Suprapubic skin (tissue), 4 donors: Measurements from ENCODE around the gene TSHZ1. TPM values are rescaled to one million over a fixed set of nuclear protein-coding genes. Genes with fewer than 3 reads are reported as not detected.
"Not testable (repeated sequence)": the region's sequence is repeated elsewhere in the genome, so short reads cannot be mapped to it uniquely, and the experiment has no call there.

Experiments used
- DNase-seq, 2 donors: peaks; one replicate each; pipeline ENCODE4 v3.0.0-alpha.2; 2019; ENCODE audit warnings: low spot score in 2 of 2
- H3K27ac ChIP-seq: fragments of 200-600 bp; sonication (generic); one replicate; pipeline ENCODE4 v1.5.1; 2019
- H3K27me3 ChIP-seq: fragments of 200-600 bp; sonication (generic); one replicate; pipeline ENCODE4 v1.5.1; 2019
- H3K36me3 ChIP-seq: fragments of 200-600 bp; sonication (generic); one replicate; pipeline ENCODE4 v1.5.1; 2019
- H3K4me1 ChIP-seq: fragments of 200-600 bp; sonication (generic); one replicate; pipeline ENCODE4 v1.5.1; 2019
- H3K4me3 ChIP-seq: fragments of 200-600 bp; sonication (generic); one replicate; pipeline ENCODE4 v1.5.1; 2019; ENCODE audit warnings: mild to moderate bottlenecking
- H3K9me3 ChIP-seq: fragments of 200-600 bp; sonication (generic); one replicate; pipeline ENCODE4 v1.5.1; 2019
- CTCF ChIP-seq, 2 donors: fragments of 200-600 bp in 1 of 2; fragments of 450-650 bp in 1 of 2; sonication (generic) in 1 of 2; IDR thresholded peaks; one replicate each; pipeline ENCODE4 v1.5.1; 2016 to 2019; ENCODE audit warnings: antibody characterized with exemption in 2 of 2, mild to moderate bottlenecking in 1 of 2, moderate library complexity in 1 of 2
- EP300 ChIP-seq: sonication (generic); formaldehyde crosslinking; IDR thresholded peaks from one replicate; pipeline ENCODE4 v1.6.1; 2017; ENCODE audit warnings: antibody characterized with exemption
- POLR2A ChIP-seq, 2 donors: fragments of 450-650 bp; IDR thresholded peaks; one replicate each; pipeline ENCODE4 v1.6.1; 2017; ENCODE audit warnings: antibody characterized with exemption in 2 of 2, mild to moderate bottlenecking in 2 of 2, moderate library complexity in 2 of 2
- POLR2AphosphoS5 ChIP-seq, 3 donors: sonication (generic); formaldehyde crosslinking; IDR thresholded peaks; one replicate each; pipeline ENCODE4 v1.6.1; 2017; ENCODE audit warnings: antibody characterized with exemption in 3 of 3
- WGBS: methylation state at CpG from one replicate; pipeline ENCODE4 v1.1.5; 2018; 5-methylcytosine and 5-hydroxymethylcytosine counted together
- total RNA-seq, 4 donors: library from RNA; depleted of rRNA; stranded (reverse); fragments of >200 nt; gene quantifications; one replicate each; pipeline ENCODE4 v1.1.0, GENCODE V29; 2016

The TSHZ1 gene
- total RNA-seq, 4 donors from 2014 or later: 15.2 to 24.5 (median 20.3) TPM

- TF ChIP-seq EP300 (no peak), POLR2A (IDR thresholded peaks at IDR 0.05) (no peak), CTCF (IDR thresholded peaks at IDR 0.05) (no peak), POLR2AphosphoS5 (IDR thresholded peaks at IDR 0.05) (no peak)
- no peaks in the 10 kb centered on the region for H3K4me1 ChIP-seq
- no peaks in the 10 kb centered on the region for H3K27me3 ChIP-seq
- no peak for DNase-seq
- no peak overlapping the region for H3K4me3 ChIP-seq
- WGBS: 59% methylated on average over 8 of the region's 8 CpGs
- H3K36me3 ChIP-seq: no peaks in the 10 kb centered on the region
- no peak overlapping the region for H3K27ac ChIP-seq
- H3K9me3 ChIP-seq: no peaks in the 10 kb centered on the region
Measured at GRCh38 chr18:75323821-75324585, 113.4 kb downstream of the TSHZ1 start.

- no peak for DNase-seq
- H3K4me3 ChIP-seq: no peak overlapping the region
- H3K9me3 ChIP-seq: no peaks in the 10 kb centered on the region
- H3K27ac ChIP-seq: no peak overlapping the region
- WGBS: 59% methylated on average over 2 of the region's 2 CpGs
- H3K4me1 ChIP-seq: no peaks in the 10 kb centered on the region
- no peaks in the 10 kb centered on the region for H3K36me3 ChIP-seq
- TF ChIP-seq POLR2AphosphoS5 (IDR thresholded peaks at IDR 0.05) (no peak), CTCF (IDR thresholded peaks at IDR 0.05) (no peak), POLR2A (IDR thresholded peaks at IDR 0.05) (no peak), EP300 (no peak)
- H3K27me3 ChIP-seq: no peaks in the 10 kb centered on the region
Measured at GRCh38 chr18:75324686-75325257, 114.2 kb downstream of the TSHZ1 start.

GRCh38 chr18:75329753-75330152 is 119.2 kb downstream of the TSHZ1 start:
- not testable (repeated sequence) for H3K27me3 ChIP-seq, H3K4me3 ChIP-seq, H3K27ac ChIP-seq, DNase-seq, H3K9me3 ChIP-seq, H3K4me1 ChIP-seq, H3K36me3 ChIP-seq
- 93% methylated on average over 2 of the region's 2 CpGs for WGBS

- Histone ChIP-seq H3K4me3 (no peak overlapping the region), H3K27ac (no peak overlapping the region), H3K4me1 (no peaks in the 10 kb centered on the region), H3K36me3 (no peaks in the 10 kb centered on the region), H3K9me3 (no peaks in the 10 kb centered on the region), H3K27me3 (no peaks in the 10 kb centered on the region)
- WGBS: 96% methylated on average over 3 of the region's 3 CpGs
- DNase-seq: no peak
- TF ChIP-seq POLR2A (IDR thresholded peaks at IDR 0.05) (no peak), POLR2AphosphoS5 (IDR thresholded peaks at IDR 0.05) (no peak), CTCF (IDR thresholded peaks at IDR 0.05) (no peak), EP300 (no peak)
Measured at GRCh38 chr18:75330308-75330707, 119.7 kb downstream of the TSHZ1 start.

- H3K27ac ChIP-seq: no peak overlapping the region
- H3K9me3 ChIP-seq: no peaks in the 10 kb centered on the region
- no peaks in the 10 kb centered on the region for H3K4me1 ChIP-seq
- WGBS: 84% methylated on average over 4 of the region's 5 CpGs
- no peak for DNase-seq
- H3K4me3 ChIP-seq: no peak overlapping the region
- H3K27me3 ChIP-seq: no peaks in the 10 kb centered on the region
- no peak for TF ChIP-seq EP300
- TF ChIP-seq POLR2A (IDR thresholded peaks at IDR 0.05): no peak
- no peak for TF ChIP-seq POLR2AphosphoS5 (IDR thresholded peaks at IDR 0.05)
- TF ChIP-seq CTCF (IDR thresholded peaks at IDR 0.05): no peak
- H3K36me3 ChIP-seq: no peaks in the 10 kb centered on the region
Measured at GRCh38 chr18:75334869-75335268, 124.3 kb downstream of the TSHZ1 start.
